SK-N-SH treated with all-trans-retinoic acid at 6 μM for 48 hours (cell line): ENCODE measurements around the gene RAB38.

ENCODE experiments used
- ATAC-seq: fragments of 200-7000 bp; cut with Tn5 transposase; 3 replicates; pipeline ENCODE4 v1.9.1; 2020; ENCODE audit warnings: mild to moderate bottlenecking, moderate library complexity
- ARNTL ChIP-seq: fragments of 450-650 bp; formaldehyde crosslinking; IDR thresholded peaks from 2 replicates; pipeline ENCODE4 v1.5.0; 2020; ENCODE audit warnings: low read depth, mild to moderate bottlenecking, moderate library complexity, borderline replicate concordance
- BACH2 ChIP-seq: fragments of 250-450 bp; sonication (Bioruptor Pico); IDR thresholded peaks from 2 replicates; pipeline ENCODE4 v1.9.0; 2021; ENCODE audit warnings: mild to moderate bottlenecking, borderline replicate concordance
- CREB5 ChIP-seq: fragments of 250-450 bp; sonication (Bioruptor Pico); IDR thresholded peaks from 2 replicates; pipeline ENCODE4 v1.5.1; 2020; ENCODE audit warnings: low read depth, mild to moderate bottlenecking, moderate library complexity
- CSDC2 ChIP-seq: fragments of 250-450 bp; sonication (Bioruptor Pico); IDR thresholded peaks from 2 replicates; pipeline ENCODE4 v1.5.0; 2020; ENCODE audit warnings: mild to moderate bottlenecking, moderate library complexity
- CSRNP3 ChIP-seq: fragments of 250-450 bp; sonication (Bioruptor Pico); IDR thresholded peaks from 2 replicates; pipeline ENCODE4 v1.5.1; 2021; ENCODE audit warnings: mild to moderate bottlenecking, moderate library complexity
- ESRRG ChIP-seq: fragments of 250-450 bp; sonication (Bioruptor Pico); IDR thresholded peaks from 2 replicates; pipeline ENCODE4 v1.6.1; 2021; ENCODE audit warnings: mild to moderate bottlenecking
- GLIS3 ChIP-seq: fragments of 250-450 bp; sonication (Bioruptor Pico); IDR thresholded peaks from 2 replicates; pipeline ENCODE4 v1.5.0; 2020; ENCODE audit warnings: mild to moderate bottlenecking, moderate library complexity
- ISL1 ChIP-seq: fragments of 250-450 bp; sonication (Bioruptor Pico); IDR thresholded peaks from 2 replicates; pipeline ENCODE4 v2.1.2; 2022; ENCODE audit warnings: mild to moderate bottlenecking, moderate library complexity
- OSR1 ChIP-seq: fragments of 250-450 bp; sonication (Bioruptor Pico); IDR thresholded peaks from 2 replicates; pipeline ENCODE4 v1.8.0; 2022; ENCODE audit warnings: moderate library complexity, mild to moderate bottlenecking, inconsistent platforms
- PATZ1 ChIP-seq: fragments of 250-450 bp; sonication (Bioruptor Pico); IDR thresholded peaks from 2 replicates; pipeline ENCODE4 v1.8.0; 2020; ENCODE audit warnings: mild to moderate bottlenecking, moderate library complexity, borderline replicate concordance
- POU6F1 ChIP-seq: fragments of 250-450 bp; sonication (Bioruptor Pico); IDR thresholded peaks from 2 replicates; pipeline ENCODE4 v1.8.0; 2021; ENCODE audit warnings: low read depth, mild to moderate bottlenecking, moderate library complexity, borderline replicate concordance
- RARB ChIP-seq: fragments of 250-450 bp; sonication (Bioruptor Pico); IDR thresholded peaks from 2 replicates; pipeline ENCODE4 v1.8.0; 2021; ENCODE audit warnings: mild to moderate bottlenecking, moderate library complexity
- SNAI2 ChIP-seq: fragments of 250-450 bp; sonication (Bioruptor Pico); IDR thresholded peaks from 2 replicates; pipeline ENCODE4 v1.5.0; 2020; ENCODE audit warnings: mild to moderate bottlenecking, moderate library complexity
- TCF4 ChIP-seq: fragments of 250-450 bp; sonication (Bioruptor Pico); IDR thresholded peaks from 2 replicates; pipeline ENCODE4 v1.8.0; 2021; ENCODE audit warnings: mild to moderate bottlenecking, moderate library complexity, borderline replicate concordance
- TOX ChIP-seq: fragments of 250-450 bp; sonication (Bioruptor Pico); IDR thresholded peaks from 2 replicates; pipeline ENCODE4 v1.8.0; 2021; ENCODE audit warnings: mild to moderate bottlenecking, moderate library complexity, borderline replicate concordance
- ZC3H10 ChIP-seq: fragments of 250-450 bp; sonication (Bioruptor Pico); IDR thresholded peaks from 2 replicates; pipeline ENCODE4 v1.5.1; 2021; ENCODE audit warnings: mild to moderate bottlenecking, moderate library complexity
- ZFP3 ChIP-seq: fragments of 250-450 bp; sonication (Bioruptor Pico); IDR thresholded peaks from 2 replicates; pipeline ENCODE4 v1.5.0; 2020; ENCODE audit warnings: mild to moderate bottlenecking, moderate library complexity
- ZFP30 ChIP-seq: fragments of 450-650 bp; formaldehyde crosslinking; IDR thresholded peaks from 2 replicates; pipeline ENCODE4 v1.5.0; 2022; ENCODE audit warnings: mild to moderate bottlenecking, moderate library complexity
- ZNF565 ChIP-seq: fragments of 450-650 bp; formaldehyde crosslinking; conservative IDR thresholded peaks from 2 replicates; pipeline ENCODE4 v1.5.0; 2020; ENCODE audit warnings: low read depth, mild to moderate bottlenecking, moderate library complexity
- ZNF70 ChIP-seq: fragments of 450-650 bp; formaldehyde crosslinking; IDR thresholded peaks from 2 replicates; pipeline ENCODE4 v1.5.0; 2020; ENCODE audit warnings: mild to moderate bottlenecking, moderate library complexity
- ZNF8 ChIP-seq: fragments of 450-650 bp; formaldehyde crosslinking; IDR thresholded peaks from 2 replicates; pipeline ENCODE4 v1.5.0; 2020; ENCODE audit warnings: mild to moderate bottlenecking, moderate library complexity

Gene RAB38

GRCh38 chr11:88070437-88070836 lies 104.8 kb downstream of the RAB38 start:
- ATAC-seq, result no peak
- TF ChIP-seq ZC3H10, result no peak
- no peak for TF ChIP-seq ZNF70 (CRISPR knock-in tag)
- TF ChIP-seq SNAI2 (CRISPR knock-in tag), result no peak
- no peak for TF ChIP-seq ZNF565 (CRISPR knock-in tag)
- no peak for TF ChIP-seq CREB5 (CRISPR knock-in tag)
- TF ChIP-seq ZFP3 (CRISPR knock-in tag), result no peak

- ATAC-seq, result no peak
- TF ChIP-seq GLIS3 (CRISPR knock-in tag) (no peak), ZFP30 (CRISPR knock-in tag) (no peak), ZFP3 (CRISPR knock-in tag) (no peak), SNAI2 (CRISPR knock-in tag) (no peak), ISL1 (CRISPR knock-in tag) (no peak), ARNTL (CRISPR knock-in tag) (no peak), ZNF70 (CRISPR knock-in tag) (no peak), ZNF8 (CRISPR knock-in tag) (no peak), POU6F1 (CRISPR knock-in tag) (no peak), OSR1 (CRISPR knock-in tag) (no peak), PATZ1 (no peak), BACH2 (CRISPR knock-in tag) (no peak), CSDC2 (CRISPR knock-in tag) (no peak), ZC3H10 (no peak), CREB5 (CRISPR knock-in tag) (no peak), TCF4 (CRISPR knock-in tag) (no peak), TOX (CRISPR knock-in tag) (no peak), CSRNP3 (CRISPR knock-in tag) (no peak)
- TF ChIP-seq, all 23 proteins: peak for 0
These were observed 106.2 kb downstream of the RAB38 start for GRCh38 chr11:88068848-88069554.

GRCh38 chr11:88066090-88066489 lies 109.2 kb downstream of the RAB38 start:
- TF ChIP-seq ZFP3 (CRISPR knock-in tag), result no peak
- TF ChIP-seq ESRRG, result no peak
- TF ChIP-seq RARB, result no peak
- TF ChIP-seq TCF4 (CRISPR knock-in tag), result no peak
- TF ChIP-seq ZNF565 (CRISPR knock-in tag), result no peak
- no peak for TF ChIP-seq CSDC2 (CRISPR knock-in tag)
- TF ChIP-seq ARNTL (CRISPR knock-in tag), result no peak
- no peak for TF ChIP-seq ZFP30 (CRISPR knock-in tag)
- TF ChIP-seq POU6F1 (CRISPR knock-in tag), result no peak
- no peak for TF ChIP-seq PATZ1

More at GRCh38 chr11:88066090-88066489, 109.2 kb downstream of the RAB38 start:
- no peak for ATAC-seq
